Stomach (tissue), 9 donors: ENCODE data around the gene CRACDL. TPM values are rescaled to one million over a fixed set of nuclear protein-coding genes. Genes with fewer than 3 reads are reported as not detected.
A peak's percentile ranks its signal among the peaks of the same experiment; 100 is the strongest.

Source experiments
- DNase-seq, 2 donors: peaks; one replicate each; pipeline versions ENCODE4 v3.0.0 to v3.0.0-alpha.2; 2013 to 2019
- H3K27ac ChIP-seq, 5 donors: fragments of 200-600 bp in 4 of 5; sonication (generic) in 4 of 5; one replicate each; pipeline ENCODE4 v1.5.1; 2013 to 2019; ENCODE audit warnings: mild to moderate bottlenecking in 1 of 5, moderate library complexity in 1 of 5
- H3K27me3 ChIP-seq, 3 donors: fragments of 200-600 bp; sonication (generic); one replicate each; pipeline ENCODE4 v1.5.1; 2017 to 2019; ENCODE audit warnings: mixed run types in 1 of 3
- H3K36me3 ChIP-seq, 4 donors: fragments of 200-600 bp; sonication (generic); 1 replicate in 3 of 4; 2 replicates in 1 of 4; pipeline ENCODE4 v1.5.1; 2016 to 2019
- H3K4me1 ChIP-seq, 4 donors: fragments of 200-600 bp; sonication (generic); one replicate each; pipeline ENCODE4 v1.5.1; 2016 to 2019
- H3K4me3 ChIP-seq, 4 donors: fragments of 200-600 bp; sonication (generic) in 3 of 4; one replicate each; pipeline ENCODE4 v1.5.1; 2016 to 2019; ENCODE audit warnings: mild to moderate bottlenecking in 1 of 4
- H3K9me3 ChIP-seq, 4 donors: fragments of 200-600 bp; sonication (generic); one replicate each; pipeline ENCODE4 v1.5.1; 2016 to 2019
- CTCF ChIP-seq, 7 experiments: fragments of 450-650 bp in 4 of 7; fragments of 200-600 bp in 3 of 7; sonication (generic) in 3 of 7; IDR thresholded peaks; one replicate each; pipeline ENCODE4 v1.5.1; 2016 to 2019; ENCODE audit warnings: antibody characterized with exemption in 7 of 7, control low read depth in 2 of 7, mild to moderate bottlenecking in 1 of 7
- EP300 ChIP-seq: sonication (generic); formaldehyde crosslinking; IDR thresholded peaks from one replicate; pipeline ENCODE4 v1.6.1; 2017; ENCODE audit warnings: antibody characterized with exemption
- POLR2A ChIP-seq, 4 donors: fragments of 450-650 bp; IDR thresholded peaks; one replicate each; pipeline ENCODE4 v1.6.1; 2016; ENCODE audit warnings: antibody characterized with exemption in 4 of 4, control low read depth in 2 of 4, mild to moderate bottlenecking in 1 of 4, moderate library complexity in 1 of 4
- POLR2AphosphoS5 ChIP-seq, 3 donors: sonication (generic); formaldehyde crosslinking; IDR thresholded peaks; one replicate each; pipeline ENCODE4 v1.6.1; 2016; ENCODE audit warnings: antibody characterized with exemption in 3 of 3
- WGBS, 5 donors: extraction: QIAGEN DNeasy Blood & Tissue Kit in 3 of 5; methylation state at CpG; one replicate each; pipeline versions ENCODE4 v1.1.5 to v1.1.7; 2013 to 2018; 5-methylcytosine and 5-hydroxymethylcytosine counted together
- intact Hi-C: fragments of 100-400 bp; cut with DNase I; formaldehyde crosslinking; loops from one replicate; pipeline ENCODE4 v1.15.1; 2023; ENCODE audit warnings: low total_unique reads
- polyA plus RNA-seq, 3 donors: library from polyadenylated mRNA; stranded (reverse); fragments of 200-250 nt; gene quantifications; one replicate each; pipeline ENCODE4 v1.2.3, GENCODE V29; 2013
- total RNA-seq, 5 donors: library from RNA; depleted of rRNA; stranded (reverse); fragments of >200 nt; gene quantifications; one replicate each; pipeline versions ENCODE4 v1.1.0 to v1.2.3, GENCODE V29; 2014 to 2016
- donor health status: healthy with polysubstance abuse.
- donor health status: Bipolar disorder and iron deficiency.
- donor health status: healthy.

Gene CRACDL
- total and polyA plus RNA-seq, 8 donors, result 5.4 to 205 (median 7.8) TPM

GRCh38 chr2:98944775-98945174 lies 8.8 kb upstream of the CRACDL start:
- no peak for DNase-seq
- TF ChIP-seq CTCF (IDR thresholded peaks at IDR 0.05) (no peak), EP300 (no peak), POLR2A (IDR thresholded peaks at IDR 0.05) (no peak), POLR2AphosphoS5 (IDR thresholded peaks at IDR 0.05) (no peak)
- H3K27ac ChIP-seq, result no peak overlapping the region
- peaks cover 0 to 5% (median 2%) of the 10 kb centered on the region in 4 donors for H3K4me1 ChIP-seq
- H3K4me3 ChIP-seq, result no peak overlapping the region
- no peaks in the 10 kb centered on the region for H3K9me3 ChIP-seq
- intact Hi-C loops, result no loop called here
- no peaks in the 10 kb centered on the region for H3K36me3 ChIP-seq
- WGBS, 5 donors, result 84 to 93% (median 87%) methylated on average over 2 of the region's 2 CpGs
- H3K27me3 ChIP-seq, result peaks cover 0 to 2% (median 0%) of the 10 kb centered on the region in 3 donors

- TF ChIP-seq POLR2AphosphoS5 (IDR thresholded peaks at IDR 0.05), result no peak
- no peak for TF ChIP-seq POLR2A (IDR thresholded peaks at IDR 0.05)
- no peak for TF ChIP-seq EP300
- TF ChIP-seq CTCF (IDR thresholded peaks at IDR 0.05), result no peak
- H3K27ac ChIP-seq, result no peak overlapping the region
- H3K4me1 ChIP-seq, result peaks cover 6 to 20% (median 19%) of the 10 kb centered on the region in 4 donors
- 93 to 100% (median 96%) methylated on average over 1 of the region's 1 CpG for WGBS, 5 donors
- no peaks in the 10 kb centered on the region for H3K9me3 ChIP-seq
- no peak for DNase-seq
- H3K4me3 ChIP-seq, result no peak overlapping the region
- intact Hi-C loops, result no loop called here
- no peaks in the 10 kb centered on the region for H3K36me3 ChIP-seq
- peaks cover 0 to 41% (median 23%) of the 10 kb centered on the region in 3 donors for H3K27me3 ChIP-seq
These were observed 4.1 kb upstream of the CRACDL start for GRCh38 chr2:98940102-98940501.

- Histone ChIP-seq H3K36me3 (no peaks in the 10 kb centered on the region), H3K9me3 (no peaks in the 10 kb centered on the region), H3K27ac (no peak overlapping the region), H3K4me1 (peaks cover 12 to 25% (median 21%) of the 10 kb centered on the region in 4 donors), H3K27me3 (peaks cover 0 to 51% (median 23%) of the 10 kb centered on the region in 3 donors), H3K4me3 (no peak overlapping the region)
- DNase-seq, result no peak
- TF ChIP-seq EP300 (no peak), POLR2AphosphoS5 (IDR thresholded peaks at IDR 0.05) (no peak), POLR2A (IDR thresholded peaks at IDR 0.05) (no peak), CTCF (IDR thresholded peaks at IDR 0.05) (no peak)
- intact Hi-C loops, result no loop called here
- WGBS, 5 donors, result 76 to 88% (median 80%) methylated on average over 2 of the region's 2 CpGs
These were observed 1.9 kb upstream of the CRACDL start for GRCh38 chr2:98937906-98938305.

GRCh38 chr2:98936353-98937351 lies 627 bp upstream of the CRACDL start:
- DNase-seq, result peak in 1 of 2 donors; percentile 58

More at GRCh38 chr2:98936353-98937351, 627 bp upstream of the CRACDL start:
- Histone ChIP-seq H3K27me3 (peaks cover 0 to 51% (median 23%) of the 10 kb centered on the region in 3 donors), H3K4me3 (peak overlapping the region; percentile 61 to 84 (median 72)), H3K4me1 (peaks cover 12 to 25% (median 21%) of the 10 kb centered on the region in 4 donors), H3K27ac (peak overlapping the region in 4 of 5 donors; percentile 69 to 78 (median 75)), H3K36me3 (no peaks in the 10 kb centered on the region), H3K9me3 (no peaks in the 10 kb centered on the region)
- TF ChIP-seq POLR2AphosphoS5 (IDR thresholded peaks at IDR 0.05), result no peak
- no peak for TF ChIP-seq POLR2A (IDR thresholded peaks at IDR 0.05)
- TF ChIP-seq EP300, result no peak
- no peak for TF ChIP-seq CTCF (IDR thresholded peaks at IDR 0.05)
- intact Hi-C loops, result no loop called here
- 6 to 10% (median 8%) methylated on average over 43 to 100 of the region's 100 CpGs for WGBS, 5 donors
